Endometrial microvascular endothelial cells (primary cell): Measurements from ENCODE around the gene PLEKHG4B. TPM values are rescaled to one million over a fixed set of nuclear protein-coding genes. Genes with fewer than 3 reads are reported as not detected.
"Not testable (repeated sequence)": the region's sequence is repeated elsewhere in the genome, so short reads cannot be mapped to it uniquely, and the experiment has no call there.

Experiments used
- in situ Hi-C: cut with HindIII; loops from 2 replicates; pipeline ENCODE4 v1.10.0; 2017; ENCODE audit warnings: low sequenced_read_pairs, low pct_unique_long_range_greater_than_20kb; ENCODE audit errors: inconsistent ontology term
- total RNA-seq: library from RNA; depleted of rRNA; stranded (reverse); fragments of >200 nt; gene quantifications from one replicate; pipeline ENCODE4 v1.2.3, GENCODE V29; 2015; ENCODE audit errors: inconsistent ontology term

Gene PLEKHG4B
- total RNA-seq, 1 donor from 2014 or later, result 0.19 TPM

- in situ Hi-C loops, result no loop called here
These were observed 111.4 kb downstream of the PLEKHG4B start for GRCh38 chr5:203246-203930.

GRCh38 chr5:204001-204400 is 112.0 kb downstream of the PLEKHG4B start:
- in situ Hi-C loops, result no loop called here

- in situ Hi-C loops, result no loop called here
These were observed 112.5 kb downstream of the PLEKHG4B start for GRCh38 chr5:204462-204861.

- in situ Hi-C loops, result no loop called here
These were observed 113.2 kb downstream of the PLEKHG4B start for GRCh38 chr5:204966-205670.

- in situ Hi-C loops, result no loop called here
These were observed 114.4 kb downstream of the PLEKHG4B start for GRCh38 chr5:206406-206805.

GRCh38 chr5:206927-207536 is 115.1 kb downstream of the PLEKHG4B start:
- in situ Hi-C loops, result no loop called here

GRCh38 chr5:207599-207998 is 115.6 kb downstream of the PLEKHG4B start:
- in situ Hi-C loops, result no loop called here

GRCh38 chr5:208449-209114 is 116.6 kb downstream of the PLEKHG4B start:
- in situ Hi-C loops, result no loop called here

GRCh38 chr5:213803-214395 is 121.9 kb downstream of the PLEKHG4B start:
- in situ Hi-C loops, result no loop called here

GRCh38 chr5:215256-215655 is 123.3 kb downstream of the PLEKHG4B start:
- in situ Hi-C loops, result not testable (repeated sequence)

- in situ Hi-C loops, result not testable (repeated sequence)
These were observed 124.1 kb downstream of the PLEKHG4B start for GRCh38 chr5:216076-216475.

- in situ Hi-C loops, result not testable (repeated sequence)
These were observed 125.8 kb downstream of the PLEKHG4B start, which contains the start of the genes CCDC127 and SDHA for GRCh38 chr5:217494-218456. Gene CCDC127 (minus strand): TSS chr5:218153. CDS start chr5:216849, 1,304 bp downstream. Gene SDHA (plus strand): TSS chr5:218320. CDS start chr5:218356, 36 bp downstream.

- in situ Hi-C loops, result no loop called here
These were observed 126.7 kb downstream of the PLEKHG4B start for GRCh38 chr5:218457-219291.

- in situ Hi-C loops, result no loop called here
These were observed 127.5 kb downstream of the PLEKHG4B start for GRCh38 chr5:219460-219863.

- in situ Hi-C loops, result no loop called here
These were observed 128.0 kb downstream of the PLEKHG4B start for GRCh38 chr5:219991-220390.

GRCh38 chr5:222951-223715 is 131.2 kb downstream of the PLEKHG4B start:
- in situ Hi-C loops, result not testable (repeated sequence)
